GM18511 (cell line): ENCODE data around the gene EXOC6B.

ENCODE experiments used
- ATAC-seq: cut with Tn5 transposase; IDR thresholded peaks from one replicate; pipeline ENCODE4 v1.9.1; 2021; ENCODE audit warnings: mild to moderate bottlenecking, moderate library complexity; ENCODE audit not compliant: unreplicated experiment

Gene EXOC6B

GRCh38 chr2:72128059-72128842 is 697.6 kb downstream of the EXOC6B start:
- no peak for ATAC-seq

- ATAC-seq, result no peak
Measured at GRCh38 chr2:72127401-72128058, 698.3 kb downstream of the EXOC6B start.

- no peak for ATAC-seq
Measured at GRCh38 chr2:72126186-72127100, 699.4 kb downstream of the EXOC6B start.
